Karpas-422 (cell line): Measurements from ENCODE around the gene GRM6. TPM values are rescaled to one million over a fixed set of nuclear protein-coding genes. Genes with fewer than 3 reads are reported as not detected.

Experiments
- DNase-seq: peaks from one replicate; pipeline ENCODE4 v3.0.0-alpha.2; 2015
- H2AFZ ChIP-seq: fragments of 200-600 bp; sonication (generic); 2 replicates; pipeline ENCODE4 v1.6.1; 2014; ENCODE audit warnings: antibody characterized with exemption, low read length, mixed read lengths
- H3K27ac ChIP-seq: fragments of 200-600 bp; sonication (generic); 2 replicates; pipeline ENCODE4 v1.5.1; 2014; ENCODE audit warnings: mild to moderate bottlenecking, low read length, moderate library complexity
- H3K27me3 ChIP-seq: fragments of 200-600 bp; sonication (generic); 2 replicates; pipeline ENCODE4 v1.6.1; 2014; ENCODE audit warnings: low read length, mixed read lengths
- H3K36me3 ChIP-seq: fragments of 200-600 bp; sonication (generic); 2 replicates; pipeline ENCODE4 v1.6.1; 2014; ENCODE audit warnings: low read length, mixed read lengths; ENCODE audit not compliant: insufficient read depth
- H3K4me1 ChIP-seq: fragments of 200-600 bp; sonication (generic); 2 replicates; pipeline ENCODE4 v1.6.1; 2014; ENCODE audit warnings: mild to moderate bottlenecking, low read length, mixed read lengths
- H3K4me2 ChIP-seq: fragments of 200-600 bp; sonication (generic); 2 replicates; pipeline ENCODE4 v1.6.1; 2014; ENCODE audit warnings: low read length, low read depth, mild to moderate bottlenecking; ENCODE audit not compliant: poor library complexity, severe bottlenecking
- H3K4me3 ChIP-seq: fragments of 200-600 bp; sonication (generic); 2 replicates; pipeline ENCODE4 v1.5.1; 2014; ENCODE audit warnings: mild to moderate bottlenecking, antibody characterized with exemption, low read length, mixed read lengths
- H3K79me2 ChIP-seq: fragments of 200-600 bp; sonication (generic); 2 replicates; pipeline ENCODE4 v1.6.1; 2014; ENCODE audit warnings: mild to moderate bottlenecking, low read length, mixed read lengths
- H3K9ac ChIP-seq: fragments of 200-600 bp; sonication (generic); 2 replicates; pipeline ENCODE4 v1.6.0; 2014; ENCODE audit warnings: low read length
- H3K9me2 ChIP-seq: fragments of 200-600 bp; sonication (generic), shearing (Covaris generic); replicated peaks from 2 replicates; pipeline ENCODE4 v1.6.0; 2014; ENCODE audit warnings: mild to moderate bottlenecking, low read length, moderate library complexity; ENCODE audit not compliant: insufficient read depth
- H3K9me3 ChIP-seq: fragments of 300-700, 200-600 bp; sonication (generic); 2 replicates; pipeline ENCODE4 v1.6.1; 2014; ENCODE audit warnings: low read length, mixed read lengths
- H4K20me1 ChIP-seq: fragments of 200-600 bp; sonication (generic); 2 replicates; pipeline ENCODE4 v1.6.1; 2014; ENCODE audit warnings: mild to moderate bottlenecking, antibody characterized with exemption, low read length, low read depth; ENCODE audit not compliant: insufficient read depth
- total RNA-seq: library from RNA; depleted of rRNA; stranded (reverse); fragments of >200 nt; shearing (Covaris generic); gene quantifications from 2 replicates; pipeline ENCODE4 v1.2.3, GENCODE V29; 2014; ENCODE audit warnings: low replicate concordance; rRNA removed

Gene GRM6
- total RNA-seq = not detected in 2 replicates

- Histone ChIP-seq H4K20me1 (no peaks in the 10 kb centered on the region), H3K9me2 (no peaks in the 10 kb centered on the region), H3K79me2 (no peaks in the 10 kb centered on the region), H3K4me3 (no peak within 1 kb of the TSS), H3K27ac (no peak within 1 kb of the TSS), H3K9me3 (no peaks in the 10 kb centered on the region), H3K9ac (no peak within 1 kb of the TSS), H3K27me3 (no peaks in the 10 kb centered on the region), H3K36me3 (no peaks in the 10 kb centered on the region), H3K4me2 (no peak within 1 kb of the TSS), H2AFZ (no peak within 1 kb of the TSS), H3K4me1 (no peaks in the 10 kb centered on the region)
- no peak for DNase-seq
Measured at GRCh38 chr5:178994580-178995340, at the start of gene GRM6. TSS of gene GRM6 (minus strand) at chr5:178995320. CDS start at chr5:178994944, 376 bp downstream.

DNA sequence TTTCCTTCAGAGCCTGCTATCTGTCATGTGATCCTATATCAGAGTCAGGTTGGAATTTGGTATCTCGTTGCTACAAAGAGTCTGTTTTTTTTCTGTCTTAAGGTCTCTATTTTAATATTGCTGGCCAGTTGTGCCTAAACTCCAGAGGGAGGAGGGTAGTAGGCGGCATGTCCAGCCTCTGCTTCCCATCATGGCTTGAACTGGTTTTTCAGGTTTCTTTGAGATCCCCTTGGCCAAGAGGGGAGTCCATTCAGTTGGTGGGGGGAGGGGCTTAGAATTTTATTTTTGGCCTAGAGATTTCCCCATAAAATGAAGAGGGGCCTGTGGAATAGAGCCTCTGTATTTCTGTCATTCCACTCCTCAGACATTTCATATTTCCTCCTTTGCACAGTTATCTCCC, 49.6 kb upstream of the GRM6 start:
- Histone ChIP-seq H3K4me2 (no peak overlapping the region), H3K9ac (no peak overlapping the region)

DNA sequence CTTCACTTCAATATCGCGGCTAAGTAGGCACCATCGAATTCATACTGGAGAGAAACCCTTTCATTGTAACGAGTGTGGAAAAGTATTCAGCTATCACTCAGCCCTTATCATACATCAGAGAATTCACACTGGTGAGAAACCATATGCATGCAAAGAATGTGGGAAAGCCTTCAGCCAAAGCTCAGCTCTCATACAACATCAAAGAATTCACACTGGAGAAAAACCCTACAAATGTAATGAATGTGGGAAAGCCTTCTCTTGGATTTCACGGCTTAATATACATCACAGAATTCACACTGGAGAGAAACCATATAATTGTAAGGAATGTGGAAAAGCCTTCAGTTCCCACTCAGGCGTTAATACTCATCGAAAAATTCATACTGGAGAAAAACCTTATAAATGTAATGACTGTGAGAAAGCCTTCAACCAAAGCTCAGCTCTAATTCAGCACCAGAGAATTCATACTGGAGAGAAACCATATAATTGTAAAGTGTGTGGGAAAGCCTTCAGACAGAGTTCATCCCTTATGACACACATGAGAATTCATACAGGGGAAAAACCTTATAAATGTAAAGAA, 38.0 kb upstream of the GRM6 start:
- no peak for DNase-seq
- Histone ChIP-seq H3K27ac (no peak overlapping the region), H2AFZ (no peak overlapping the region), H3K9ac (no peak overlapping the region), H3K4me3 (no peak overlapping the region), H3K27me3 (0 out of 2 replicates have a peak, but pooled peaks cover 2% of the 10 kb centered on the region), H3K36me3 (no peaks in the 10 kb centered on the region), H3K4me1 (no peaks in the 10 kb centered on the region), H4K20me1 (no peaks in the 10 kb centered on the region), H3K79me2 (no peaks in the 10 kb centered on the region), H3K9me3 (peaks cover 45% of the 10 kb centered on the region), H3K9me2 (no peaks in the 10 kb centered on the region), H3K4me2 (no peak overlapping the region)

More for the DNA sequence above, 49.6 kb upstream of the GRM6 start:
- H3K4me3 ChIP-seq = no peak overlapping the region
- no peaks in the 10 kb centered on the region for H3K36me3 ChIP-seq
- H2AFZ ChIP-seq = no peak overlapping the region
- no peak for DNase-seq
- H3K9me2 ChIP-seq = no peaks in the 10 kb centered on the region
- no peaks in the 10 kb centered on the region for H3K27me3 ChIP-seq
- H3K27ac ChIP-seq = no peak overlapping the region
- no peaks in the 10 kb centered on the region for H3K9me3 ChIP-seq
- H3K4me1 ChIP-seq = no peaks in the 10 kb centered on the region
- no peaks in the 10 kb centered on the region for H4K20me1 ChIP-seq
- H3K79me2 ChIP-seq = no peaks in the 10 kb centered on the region

DNA sequence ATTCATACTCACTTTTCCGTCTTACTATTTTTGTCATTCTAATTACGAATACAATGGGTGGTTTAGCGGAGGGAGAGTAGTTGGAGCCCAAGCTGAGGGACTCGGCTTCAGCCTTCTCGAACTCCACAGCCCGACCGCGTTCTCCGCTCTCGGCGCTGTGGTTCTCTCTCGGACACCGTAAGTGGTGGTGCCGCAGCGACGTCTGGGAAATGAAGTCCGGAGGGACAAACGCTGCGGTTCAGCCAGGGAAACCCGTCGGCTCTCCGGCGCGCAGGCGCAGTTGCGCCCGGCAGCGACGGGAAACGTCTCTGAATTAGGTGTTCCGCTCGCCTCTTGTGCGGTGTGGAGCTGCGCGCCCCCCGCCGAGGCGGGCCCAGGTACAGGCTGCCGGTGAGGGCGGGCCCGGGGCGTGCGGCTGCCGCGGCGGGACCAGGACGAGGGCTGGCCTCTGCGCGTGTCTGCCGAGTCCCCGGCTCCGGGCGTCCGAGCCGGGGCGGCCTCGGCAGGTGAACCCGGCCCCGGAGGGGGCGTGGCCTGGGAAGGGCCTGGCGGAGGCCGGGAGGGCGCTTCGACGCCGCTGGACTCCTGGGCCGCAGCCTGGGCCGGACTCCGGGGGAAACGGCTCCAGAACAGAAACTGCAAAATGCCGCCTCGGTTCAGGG, 28.5 kb upstream of the GRM6 start, which contains the start of gene ZNF879:
Gene ZNF879, plus strand, starts transcription at position 277 of the 662 bp plus-strand sequence. CDS start 1,201 bp downstream, outside the sequence.
- no peaks in the 10 kb centered on the region for H3K79me2 ChIP-seq
- no peak within 1 kb of the TSS for H2AFZ ChIP-seq
- H4K20me1 ChIP-seq = no peaks in the 10 kb centered on the region
- H3K4me3 ChIP-seq = no peak within 1 kb of the TSS
- H3K4me1 ChIP-seq = no peaks in the 10 kb centered on the region
- no peak within 1 kb of the TSS for H3K9ac ChIP-seq
- DNase-seq = no peak
- no peak within 1 kb of the TSS for H3K4me2 ChIP-seq
- no peak within 1 kb of the TSS for H3K27ac ChIP-seq
- H3K27me3 ChIP-seq = no peaks in the 10 kb centered on the region
- no peaks in the 10 kb centered on the region for H3K9me2 ChIP-seq
- no peaks in the 10 kb centered on the region for H3K36me3 ChIP-seq
- H3K9me3 ChIP-seq = peaks cover 8% of the 10 kb centered on the region

GRCh38 chr5:179008667-179009066, 13.5 kb upstream of the GRM6 start:
- Histone ChIP-seq H3K9me3 (no peaks in the 10 kb centered on the region), H3K9me2 (no peaks in the 10 kb centered on the region), H3K4me2 (no peak overlapping the region), H3K79me2 (no peaks in the 10 kb centered on the region), H3K9ac (no peak overlapping the region), H3K4me1 (no peaks in the 10 kb centered on the region), H3K27ac (no peak overlapping the region), H4K20me1 (no peaks in the 10 kb centered on the region), H3K4me3 (no peak overlapping the region), H3K36me3 (no peaks in the 10 kb centered on the region), H2AFZ (no peak overlapping the region), H3K27me3 (no peaks in the 10 kb centered on the region)
- peak; percentile 47 for DNase-seq

DNA sequence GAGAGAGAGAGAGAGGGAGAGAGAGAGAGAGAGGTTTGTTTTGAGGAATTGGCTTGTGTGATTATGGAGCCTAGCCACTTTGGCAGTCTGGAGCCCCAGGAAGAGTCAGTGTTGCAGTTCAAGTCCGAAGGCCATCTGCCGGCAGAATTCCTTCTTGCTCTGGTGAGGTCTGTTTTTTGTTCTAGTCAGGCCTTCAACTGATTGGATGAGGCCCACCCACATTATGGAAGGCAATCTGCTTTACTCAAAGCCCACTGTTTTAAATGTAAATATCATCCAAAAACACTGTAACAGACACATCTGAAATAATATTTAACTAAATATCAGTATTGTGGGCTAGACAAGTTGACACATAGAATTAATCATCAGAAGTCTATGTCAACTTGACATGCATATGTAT, 11.4 kb upstream of the GRM6 start:
- H3K4me3 ChIP-seq = no peak overlapping the region
- no peak overlapping the region for H2AFZ ChIP-seq
- no peak overlapping the region for H3K4me2 ChIP-seq
- no peak overlapping the region for H3K27ac ChIP-seq
- no peaks in the 10 kb centered on the region for H3K36me3 ChIP-seq
- H3K9me3 ChIP-seq = no peaks in the 10 kb centered on the region
- DNase-seq = no peak
- H3K79me2 ChIP-seq = no peaks in the 10 kb centered on the region
- no peaks in the 10 kb centered on the region for H4K20me1 ChIP-seq
- H3K9me2 ChIP-seq = no peaks in the 10 kb centered on the region
- H3K9ac ChIP-seq = no peak overlapping the region
- H3K4me1 ChIP-seq = no peaks in the 10 kb centered on the region
- H3K27me3 ChIP-seq = no peaks in the 10 kb centered on the region

DNA sequence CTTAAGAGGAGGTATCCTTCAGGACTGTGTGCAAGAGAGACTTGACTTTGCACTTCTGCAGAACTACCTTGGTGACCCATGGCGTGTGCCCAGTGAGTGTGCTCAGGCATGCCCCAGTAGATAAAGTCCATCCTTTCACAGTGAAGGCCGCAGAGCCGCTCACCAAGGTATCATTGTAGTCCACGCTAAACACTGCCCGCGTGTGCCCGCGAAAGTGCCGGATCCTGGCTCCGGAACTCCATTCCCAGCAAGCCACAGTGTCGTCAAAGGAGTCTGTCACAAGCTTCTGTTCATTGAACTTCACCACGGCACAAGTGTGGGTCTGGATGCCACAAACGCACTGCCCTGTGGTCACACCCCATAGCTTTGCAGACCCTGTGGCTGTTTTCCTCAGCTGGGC, 3.3 kb upstream of the GRM6 start:
- no peaks in the 10 kb centered on the region for H3K79me2 ChIP-seq
- no peaks in the 10 kb centered on the region for H3K9me2 ChIP-seq
- no peak overlapping the region for H3K27ac ChIP-seq
- no peak overlapping the region for H3K4me3 ChIP-seq
- H3K4me1 ChIP-seq = no peaks in the 10 kb centered on the region
- no peak overlapping the region for H3K9ac ChIP-seq
- H3K4me2 ChIP-seq = no peak overlapping the region
- H3K36me3 ChIP-seq = no peaks in the 10 kb centered on the region
- H3K9me3 ChIP-seq = no peaks in the 10 kb centered on the region
- no peaks in the 10 kb centered on the region for H4K20me1 ChIP-seq
- H3K27me3 ChIP-seq = no peaks in the 10 kb centered on the region
- no peak for DNase-seq
- H2AFZ ChIP-seq = no peak overlapping the region

DNA sequence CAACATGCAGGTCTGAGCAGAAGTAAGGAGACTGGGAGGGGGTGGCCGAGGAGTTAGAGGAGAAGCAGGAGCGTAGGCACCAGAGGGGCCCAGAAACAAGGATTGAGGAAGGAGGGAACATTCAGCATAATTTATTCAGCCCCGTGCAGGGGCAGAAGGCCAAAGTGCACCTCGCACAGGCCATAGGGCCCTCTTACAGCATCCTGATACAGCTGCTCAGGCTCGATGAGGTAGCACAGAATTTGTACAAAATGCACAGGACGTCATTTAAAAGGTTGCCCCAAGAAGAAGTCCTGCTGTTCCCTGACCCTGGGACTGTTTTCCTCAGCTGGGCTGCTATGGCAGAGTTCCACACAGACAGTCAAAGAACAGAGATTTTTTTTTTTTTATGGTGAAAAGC, 2.1 kb upstream of the GRM6 start:
- no peaks in the 10 kb centered on the region for H3K9me2 ChIP-seq
- H3K27me3 ChIP-seq = no peaks in the 10 kb centered on the region
- no peak for DNase-seq
- H3K4me2 ChIP-seq = no peak overlapping the region
- H2AFZ ChIP-seq = no peak overlapping the region
- H3K4me3 ChIP-seq = no peak overlapping the region
- no peaks in the 10 kb centered on the region for H3K36me3 ChIP-seq
- no peaks in the 10 kb centered on the region for H3K4me1 ChIP-seq
- H3K9me3 ChIP-seq = no peaks in the 10 kb centered on the region
- H4K20me1 ChIP-seq = no peaks in the 10 kb centered on the region
- no peaks in the 10 kb centered on the region for H3K79me2 ChIP-seq
- no peak overlapping the region for H3K9ac ChIP-seq
- H3K27ac ChIP-seq = no peak overlapping the region
